GM19463 (cell line): ENCODE data around the gene RNPS1.

Experiments
- ATAC-seq: cut with Tn5 transposase; IDR thresholded peaks from one replicate; pipeline ENCODE4 v1.9.1; 2021; ENCODE audit warnings: mild to moderate bottlenecking, moderate library complexity; ENCODE audit not compliant: unreplicated experiment

Gene RNPS1

GRCh38 chr16:2236337-2237101, 31.4 kb downstream of the RNPS1 start, which contains the start of gene DNASE1L2:
TSS of gene DNASE1L2 (plus strand) at chr16:2236444. CDS start at chr16:2236817, 373 bp downstream.
- ATAC-seq, result no peak

GRCh38 chr16:2235695-2236336, 32.1 kb downstream of the RNPS1 start:
- no peak for ATAC-seq

GRCh38 chr16:2235234-2235651, 32.7 kb downstream of the RNPS1 start:
- ATAC-seq, result no peak

- ATAC-seq, result no peak
These were observed 33.1 kb downstream of the RNPS1 start for GRCh38 chr16:2234813-2235170.

- no peak for ATAC-seq
These were observed 33.8 kb downstream of the RNPS1 start for GRCh38 chr16:2233872-2234812.

- ATAC-seq, result no peak
These were observed 34.7 kb downstream of the RNPS1 start for GRCh38 chr16:2233046-2233775.

- no peak for ATAC-seq
These were observed 35.6 kb downstream of the RNPS1 start for GRCh38 chr16:2232094-2232990.

GRCh38 chr16:2231016-2231931, 36.7 kb downstream of the RNPS1 start:
- no peak for ATAC-seq

- ATAC-seq, result no peak
These were observed 37.5 kb downstream of the RNPS1 start for GRCh38 chr16:2230376-2230775.

GRCh38 chr16:2229632-2230250, 38.2 kb downstream of the RNPS1 start:
- ATAC-seq, result no peak

- ATAC-seq, result no peak
These were observed 38.8 kb downstream of the RNPS1 start for GRCh38 chr16:2229091-2229490.

GRCh38 chr16:2228161-2228824, 39.6 kb downstream of the RNPS1 start:
- ATAC-seq, result no peak

GRCh38 chr16:2226918-2227317, 41.0 kb downstream of the RNPS1 start:
- ATAC-seq, result no peak

GRCh38 chr16:2226245-2226793, 41.6 kb downstream of the RNPS1 start:
- no peak for ATAC-seq

- ATAC-seq, result no peak
These were observed 43.9 kb downstream of the RNPS1 start for GRCh38 chr16:2223942-2224486.

GRCh38 chr16:2223221-2223941, 44.5 kb downstream of the RNPS1 start, which contains the start of gene E4F1:
TSS of gene E4F1 (plus strand) at chr16:2223591. CDS start at chr16:2223614, 23 bp downstream.
- ATAC-seq, result peak; percentile 94
